Activated CD4-positive, CD25-positive, alpha-beta regulatory T cell (primary cell): ENCODE data around the gene DNM3.

Source experiments
- DNase-seq, 4 experiments: peaks; one replicate each; lab custom pipeline; 2025; lab: John Stamatoyannopoulos, UW

Gene DNM3

DNA sequence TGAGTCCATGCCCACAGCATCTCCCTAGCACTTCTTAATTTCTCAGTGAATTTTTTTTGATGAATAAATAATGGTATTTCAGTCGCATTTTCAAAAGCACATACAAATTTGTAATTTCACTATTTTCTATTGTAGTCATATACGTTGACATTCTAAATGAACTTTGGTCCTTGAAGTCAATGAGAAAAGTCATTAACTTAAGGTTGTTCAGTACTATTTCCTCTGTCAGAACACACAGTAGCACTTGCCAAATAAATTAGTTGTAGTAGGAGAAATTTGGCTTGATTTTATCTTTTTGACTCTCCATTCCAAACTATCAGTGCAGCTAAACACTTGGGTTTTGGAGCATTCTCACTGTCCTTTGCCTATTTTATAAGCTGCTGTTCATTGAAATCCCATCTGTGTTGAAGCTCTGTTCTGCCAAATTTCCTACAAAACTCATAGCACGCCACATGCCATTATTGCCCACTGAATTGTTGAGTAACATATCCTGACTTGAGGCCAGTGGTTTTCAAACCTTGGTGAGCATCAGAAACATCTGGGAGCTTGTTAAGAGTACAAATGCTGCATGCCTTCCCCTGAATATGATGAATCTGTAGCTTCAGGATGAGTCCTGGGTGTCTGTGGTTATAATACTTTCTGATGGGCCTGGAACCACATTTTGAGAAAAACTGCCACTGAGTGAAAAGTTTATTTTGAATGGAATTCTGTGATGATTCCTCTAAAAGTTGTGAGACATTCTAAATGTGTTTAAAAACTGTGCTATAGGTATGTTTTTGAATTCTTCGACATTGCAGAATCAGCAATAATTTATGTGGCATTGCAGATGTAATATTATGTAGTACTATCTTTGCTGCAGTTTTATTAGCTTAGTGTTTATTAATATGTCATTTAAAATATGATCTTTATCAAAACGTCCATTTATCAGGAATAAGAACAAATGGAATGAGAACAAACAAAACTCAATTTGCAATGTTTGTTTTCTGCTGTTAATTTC lies 78.9 kb downstream of the DNM3 start:
- DNase-seq = no peak

DNA sequence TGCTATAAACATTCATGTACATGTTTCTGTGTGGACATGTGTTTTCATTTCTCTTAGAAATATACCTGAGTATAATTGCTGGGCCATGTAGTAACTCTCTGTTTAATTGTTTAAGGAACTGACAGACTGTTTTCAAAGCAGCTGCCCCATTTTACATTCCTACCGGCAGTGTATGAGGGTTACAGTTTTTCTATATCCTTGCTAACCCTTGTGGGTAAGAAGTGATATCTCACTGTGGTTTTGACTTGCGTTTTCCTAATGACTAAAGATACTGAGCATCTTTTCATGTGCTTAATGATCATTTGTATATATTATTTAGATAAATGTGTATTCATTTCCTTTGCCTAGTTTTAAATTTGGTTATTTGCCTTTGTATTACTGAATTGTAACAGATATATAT lies 81.7 kb downstream of the DNM3 start:
- no peak for DNase-seq

DNA sequence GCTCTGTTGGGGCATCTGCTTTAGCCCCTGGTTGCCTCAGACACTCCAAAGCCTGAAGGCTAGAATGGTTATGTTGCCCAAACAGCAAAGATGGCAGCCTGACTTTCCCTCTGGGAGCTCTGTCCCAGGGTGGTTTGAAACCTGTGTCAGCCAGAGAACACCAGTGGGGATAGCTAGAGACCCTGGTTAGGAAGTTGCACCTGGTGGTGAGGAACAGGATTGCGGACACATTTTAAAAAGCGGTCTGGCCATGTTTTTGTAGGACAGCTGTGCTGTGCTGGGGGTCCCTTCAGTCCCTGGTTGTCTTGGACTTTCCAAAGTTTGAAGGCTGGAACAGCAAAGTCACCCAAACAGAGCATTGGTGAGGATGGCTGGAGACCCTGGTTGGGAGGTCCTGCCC lies 87.8 kb downstream of the DNM3 start:
- DNase-seq = no peak

DNA sequence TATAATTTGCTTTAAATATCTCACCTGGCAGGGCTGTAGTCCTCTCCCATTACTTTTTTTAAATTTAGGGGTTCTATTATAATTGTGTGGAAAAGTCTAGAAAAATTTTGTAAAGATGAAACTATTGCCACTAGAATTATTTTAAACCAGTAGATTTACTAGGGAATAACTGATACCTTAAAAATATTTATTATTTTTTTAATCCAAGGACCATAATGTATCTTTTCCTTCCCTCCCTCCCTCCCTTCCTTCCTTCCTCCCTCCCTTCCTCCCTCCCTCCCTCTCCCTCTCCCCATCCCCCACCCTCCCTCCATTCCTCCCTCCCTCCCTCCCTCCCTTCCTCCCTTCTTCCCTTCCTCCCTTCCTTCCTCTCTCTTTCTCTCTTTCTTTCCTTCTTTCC lies 90.5 kb downstream of the DNM3 start:
- DNase-seq = no peak

DNA sequence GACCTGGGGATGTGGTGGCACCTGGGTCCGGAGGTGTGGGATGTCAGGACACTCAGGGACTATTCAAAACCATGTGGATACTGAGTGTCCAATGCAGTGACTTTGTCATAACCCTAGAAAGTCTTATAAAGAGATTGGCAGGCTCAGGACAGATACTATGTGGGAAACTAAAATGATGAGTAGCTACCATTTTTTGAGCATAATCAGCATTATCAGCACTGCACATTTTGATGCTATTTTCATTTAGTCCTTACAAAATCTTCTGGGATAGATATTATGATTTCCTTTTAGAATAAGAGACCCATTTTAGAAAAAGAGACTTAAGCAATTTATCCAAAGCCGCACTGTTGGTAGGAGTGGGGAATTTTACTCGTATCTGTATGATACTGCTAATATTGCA lies 93.4 kb downstream of the DNM3 start:
- no peak for DNase-seq

DNA sequence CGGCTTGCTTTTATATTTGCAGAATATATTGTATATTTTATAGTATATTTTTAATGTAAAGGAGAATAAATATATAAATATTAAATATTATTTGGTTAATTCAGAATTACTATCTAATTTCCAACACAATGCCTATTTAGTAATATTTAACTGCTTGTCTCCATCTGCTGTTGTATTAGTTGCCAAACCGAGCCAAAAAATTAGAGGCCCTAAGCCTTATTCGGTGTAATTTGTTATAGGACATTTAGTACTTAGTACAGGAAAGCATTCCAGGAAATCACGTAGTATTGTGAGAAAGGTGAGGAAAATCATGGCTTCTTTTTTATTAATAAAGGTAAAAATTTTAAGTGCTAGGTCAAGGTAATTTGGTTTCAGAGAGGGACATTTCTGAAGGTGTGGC lies 93.8 kb downstream of the DNM3 start:
- DNase-seq = no peak

DNA sequence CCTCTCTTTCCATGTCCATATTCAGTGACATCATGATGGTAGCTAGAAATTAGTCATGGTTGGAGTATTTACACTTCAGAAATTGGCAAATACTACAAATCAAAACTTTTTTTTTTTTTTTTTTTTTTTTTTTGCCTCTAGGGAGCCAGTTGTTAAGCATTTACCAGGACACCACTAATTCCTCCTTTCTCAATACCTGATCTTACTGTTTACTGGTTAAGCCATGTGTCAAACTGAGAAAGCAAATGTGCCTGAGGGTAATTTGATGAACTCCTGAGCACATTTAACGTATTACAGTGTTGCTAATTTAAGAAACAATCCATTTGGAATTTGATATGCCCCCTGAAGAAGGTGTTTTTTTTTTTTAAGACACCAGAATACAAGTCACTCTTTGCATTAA lies 94.4 kb downstream of the DNM3 start:
- no peak for DNase-seq

DNA sequence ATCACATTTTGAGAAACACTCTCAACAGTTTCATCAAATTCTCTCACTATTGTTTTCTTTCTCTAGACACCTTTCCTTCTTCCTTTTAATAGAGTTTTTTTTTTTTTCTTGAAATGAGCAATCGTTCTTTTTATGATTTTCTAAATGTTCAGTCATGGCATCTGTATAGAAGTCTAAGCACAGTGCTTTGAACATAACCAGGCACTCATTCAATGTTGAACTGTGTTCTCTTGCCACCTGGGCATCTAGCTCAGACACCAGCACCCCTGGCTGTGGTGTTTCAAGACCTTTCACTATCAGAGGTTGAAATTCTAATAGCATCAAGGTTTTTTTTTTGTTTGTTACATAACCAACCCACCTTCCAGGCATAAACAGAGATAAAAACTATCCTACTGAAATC lies 96.6 kb downstream of the DNM3 start:
- DNase-seq = no peak

DNA sequence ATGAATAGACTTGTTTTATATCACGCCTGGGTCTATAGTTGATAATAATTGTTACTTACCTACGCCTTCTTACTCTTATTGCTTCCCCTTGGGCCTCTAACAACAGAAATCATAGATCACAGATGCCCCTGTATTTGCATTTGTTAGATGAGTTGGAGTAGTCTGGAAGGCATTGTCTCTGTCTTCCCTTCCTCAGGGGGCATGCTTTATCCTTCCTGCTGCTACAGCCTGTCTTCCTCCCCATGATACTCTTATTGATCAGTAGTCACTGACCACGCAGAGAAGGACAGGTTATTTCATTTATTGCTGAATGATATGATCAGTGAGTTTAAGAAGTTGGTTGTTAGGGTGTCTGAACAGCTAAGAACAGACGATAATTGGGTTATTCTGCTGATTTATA lies 98.4 kb downstream of the DNM3 start:
- DNase-seq = no peak

DNA sequence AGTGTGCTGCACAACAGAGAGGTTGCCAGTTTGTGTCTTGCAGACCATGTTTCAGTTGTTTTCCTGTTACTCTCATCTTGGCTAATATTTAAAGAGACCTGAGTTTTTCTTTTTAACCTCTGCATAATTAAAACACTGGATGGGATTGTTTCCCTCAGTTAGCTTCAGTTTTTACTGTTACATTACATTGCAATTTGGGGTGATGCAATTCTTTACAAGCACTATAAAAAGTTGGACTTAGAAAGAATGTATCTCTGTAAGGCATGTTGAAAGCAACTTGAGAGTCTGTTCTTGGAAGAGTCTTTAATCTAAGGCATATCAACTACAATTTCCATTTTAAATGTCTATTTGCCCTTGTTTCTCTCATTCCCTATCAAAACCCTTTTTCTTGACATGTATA lies 99.1 kb downstream of the DNM3 start:
- no peak for DNase-seq

DNA sequence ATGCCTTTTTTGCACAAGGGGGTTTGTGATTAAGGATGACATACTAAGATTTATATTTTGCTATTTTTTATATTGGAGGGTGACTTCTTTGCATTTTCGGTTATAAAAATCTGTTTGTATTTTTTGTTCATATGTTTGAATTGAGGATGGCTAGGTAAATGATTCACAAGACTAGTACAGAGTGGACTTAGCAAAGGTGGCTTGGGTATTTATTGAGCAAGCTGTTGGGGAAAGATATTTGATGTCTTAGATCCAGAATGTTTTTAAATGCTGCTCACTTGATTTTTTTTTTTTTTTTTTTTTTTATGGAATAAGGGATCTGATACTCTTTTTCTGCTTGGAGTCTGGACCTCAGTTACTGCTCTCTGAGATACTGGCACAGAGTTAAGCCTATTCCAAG lies 100.6 kb downstream of the DNM3 start:
- no peak for DNase-seq

DNA sequence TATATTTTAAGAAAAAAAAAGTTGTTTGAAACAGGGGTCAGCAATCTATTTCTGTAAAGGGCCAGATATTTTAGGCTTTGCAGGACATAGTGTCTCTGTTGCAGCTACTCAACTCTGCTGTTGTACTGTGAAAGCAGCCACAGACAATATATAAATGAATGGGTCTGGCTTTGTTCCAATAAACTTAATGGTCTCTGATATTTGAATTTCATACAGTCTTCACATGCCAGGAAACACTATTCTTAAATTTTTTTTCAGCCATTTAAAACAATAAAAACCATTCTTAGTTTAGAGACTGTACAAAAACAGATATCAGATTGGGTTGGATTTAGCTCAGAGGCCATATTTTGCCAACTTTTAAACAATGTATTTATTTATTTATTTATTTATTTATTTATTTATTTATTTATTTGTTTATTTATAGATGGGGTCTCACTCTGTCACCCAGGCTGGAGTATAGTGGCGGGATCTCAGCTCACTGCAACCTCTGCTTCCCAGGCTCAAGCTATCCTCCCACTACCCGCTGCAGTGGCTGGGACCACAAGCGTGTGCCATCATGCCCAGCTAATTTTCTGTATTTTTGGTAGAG lies 102.8 kb downstream of the DNM3 start:
- no peak for DNase-seq

DNA sequence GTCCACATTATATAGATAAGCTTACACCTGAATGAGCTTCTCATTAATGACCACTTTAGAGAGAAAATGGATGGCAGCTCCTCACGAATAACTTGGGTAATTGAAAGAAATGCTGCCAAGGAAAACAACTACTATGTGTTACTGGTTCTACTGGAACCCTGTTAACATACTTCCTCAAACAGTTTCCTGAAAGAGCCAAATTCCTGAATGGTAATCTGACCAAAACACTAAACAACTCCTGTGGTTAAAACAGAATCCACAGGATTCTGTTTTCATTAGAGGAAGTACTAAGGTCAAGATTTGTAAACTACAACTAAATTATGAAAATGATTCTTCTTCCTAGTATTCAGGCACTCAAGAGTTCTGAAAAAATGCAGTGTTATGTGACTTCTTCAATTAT lies 107.2 kb downstream of the DNM3 start:
- DNase-seq = no peak

DNA sequence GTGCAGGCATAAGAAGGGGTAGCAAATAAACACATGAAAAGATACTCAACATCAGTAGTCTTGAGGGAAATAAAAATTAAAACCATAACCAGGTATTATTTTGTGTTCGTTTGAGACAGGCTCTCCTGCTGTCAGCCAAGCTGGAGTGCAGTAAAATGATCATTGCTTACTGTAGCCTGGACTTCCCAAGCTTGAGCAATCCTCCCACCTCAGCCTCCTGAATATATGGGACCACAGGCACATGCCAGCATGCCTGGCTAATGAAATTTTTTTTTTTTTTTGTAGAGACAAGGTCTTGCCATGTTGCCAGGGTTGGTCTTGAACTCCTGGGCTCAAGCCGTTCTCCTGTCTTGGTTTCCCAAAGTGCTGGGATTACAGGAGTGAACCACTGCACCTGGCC lies 108.0 kb downstream of the DNM3 start:
- DNase-seq = no peak

DNA sequence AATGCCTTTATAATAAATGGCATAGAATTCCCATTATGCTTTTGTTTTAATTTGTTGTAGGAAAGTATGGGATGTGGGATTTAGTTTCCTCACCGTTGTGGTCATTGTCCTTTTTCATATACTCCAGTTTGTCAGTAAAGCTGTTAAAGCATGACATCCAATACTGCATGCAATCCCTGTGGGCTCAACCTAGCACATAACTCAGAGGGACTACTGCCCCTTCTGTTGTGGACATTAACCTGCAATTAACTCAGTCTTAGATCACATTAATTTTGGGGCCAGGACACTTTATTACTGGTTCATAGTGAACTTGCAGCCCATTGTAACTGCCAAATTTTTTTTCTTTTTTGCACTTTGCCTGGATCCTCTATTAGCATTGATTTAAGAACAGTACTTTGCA lies 112.5 kb downstream of the DNM3 start:
- DNase-seq = no peak

DNA sequence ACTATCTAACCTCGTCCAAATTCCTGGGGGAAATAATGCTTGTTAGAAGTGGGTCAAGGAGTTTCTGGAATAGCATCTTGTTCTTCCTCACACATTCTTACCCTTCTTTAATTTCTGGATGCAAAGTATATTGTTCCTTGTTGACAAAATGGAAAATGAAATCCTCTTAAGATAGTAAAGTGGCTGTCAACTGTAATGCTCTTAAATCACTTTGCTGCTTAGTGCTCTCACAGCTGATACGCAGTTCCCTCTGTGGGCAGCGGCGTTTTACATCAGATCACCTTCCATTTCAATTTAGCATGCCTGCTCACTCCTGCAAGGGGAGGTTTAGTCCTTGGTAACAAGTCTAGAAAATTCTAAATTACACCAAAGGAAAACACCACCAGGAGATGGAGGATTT lies 113.1 kb downstream of the DNM3 start:
- no peak for DNase-seq

DNA sequence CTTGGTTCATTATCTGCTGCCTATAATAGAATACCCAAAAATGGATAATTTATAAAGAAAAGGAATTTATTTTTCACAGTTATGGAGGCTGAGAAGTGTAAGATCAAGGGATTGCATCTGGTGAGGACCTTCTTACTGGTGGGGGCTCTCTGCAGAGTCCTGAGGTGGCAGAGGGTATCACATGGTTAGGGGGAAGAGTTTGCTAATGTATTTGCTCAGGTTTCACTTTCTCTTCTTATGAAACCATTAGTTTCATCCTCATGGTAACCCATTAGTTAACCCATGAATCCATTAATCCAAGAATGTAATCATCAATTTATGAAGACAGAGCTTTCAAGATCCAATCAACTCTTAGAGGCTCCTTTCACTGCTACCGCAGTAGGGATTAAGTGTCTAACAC lies 120.6 kb downstream of the DNM3 start:
- DNase-seq = no peak

DNA sequence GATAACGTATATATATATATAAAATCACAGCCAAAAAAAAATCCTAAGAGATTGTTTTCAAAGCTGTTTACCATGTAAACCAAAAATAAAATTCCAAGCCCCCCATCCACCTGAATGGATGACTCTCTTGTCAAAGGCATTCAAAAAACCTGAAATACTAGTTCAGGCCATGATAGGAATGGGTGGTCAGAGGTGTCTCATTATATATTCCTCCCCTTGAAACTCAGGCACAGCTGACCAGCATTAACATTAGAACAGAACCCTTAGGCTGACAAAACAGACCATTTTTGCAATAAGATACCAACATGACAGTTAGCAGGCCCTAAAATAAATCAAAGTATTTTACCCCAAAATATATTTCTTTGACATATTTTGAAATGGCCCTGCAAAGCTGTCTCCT lies 122.5 kb downstream of the DNM3 start:
- DNase-seq = no peak

DNA sequence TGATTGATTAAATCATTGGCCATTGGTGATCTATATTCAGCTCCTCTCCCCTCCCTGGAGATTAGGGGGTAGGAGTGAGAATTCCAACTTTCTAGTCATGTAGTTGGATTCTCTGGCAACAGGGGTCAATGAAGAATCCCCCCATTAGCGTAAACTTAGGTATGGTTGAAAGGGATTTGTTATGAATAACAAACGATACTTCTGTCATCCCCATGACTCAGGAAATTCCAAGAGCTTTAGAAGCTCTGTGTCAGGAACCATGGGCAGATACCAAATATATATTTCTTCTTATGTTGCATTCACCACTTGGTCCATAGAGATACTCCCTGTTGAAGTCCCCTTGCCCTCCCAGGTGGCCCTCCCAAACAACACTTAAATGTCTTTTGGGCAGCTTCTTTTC lies 124.5 kb downstream of the DNM3 start:
- DNase-seq = no peak

DNA sequence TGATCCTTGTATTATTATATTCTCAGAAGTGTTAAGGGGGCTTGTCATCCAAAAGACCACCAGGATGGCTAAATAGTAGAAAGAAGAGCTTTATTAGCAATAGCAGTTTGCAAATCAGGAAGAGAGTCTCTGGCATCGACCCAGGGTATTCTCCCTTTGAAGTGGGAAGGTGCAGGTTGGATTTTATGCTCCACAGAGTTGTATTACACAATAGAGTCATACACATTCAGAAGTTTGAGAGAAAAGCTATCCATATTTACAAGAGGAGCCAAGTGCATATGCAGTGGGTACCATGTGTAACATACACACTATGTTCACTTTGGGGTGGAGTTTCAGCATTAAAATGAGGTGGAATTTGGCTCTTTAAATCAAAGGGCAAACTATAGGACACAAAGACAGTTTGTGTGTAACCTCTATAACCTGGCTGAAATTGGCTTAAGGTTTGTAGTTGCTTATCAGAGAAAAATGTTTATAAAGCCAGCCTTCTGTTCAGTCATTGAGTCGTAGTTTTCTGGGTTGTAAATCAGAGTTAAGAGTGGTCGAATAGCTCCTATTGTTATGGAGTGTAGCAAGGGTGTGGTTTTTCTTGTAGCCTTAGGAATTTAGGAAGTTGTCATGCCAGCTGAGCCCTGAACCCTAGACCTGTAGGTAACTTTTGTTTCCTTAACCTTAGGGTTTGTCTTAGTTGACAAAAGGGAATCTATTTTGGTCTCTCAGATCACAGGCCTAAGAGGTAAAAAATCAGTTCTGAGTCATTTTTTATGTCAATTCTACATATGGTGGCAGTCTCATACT lies 125.3 kb downstream of the DNM3 start:
- no peak for DNase-seq

DNA sequence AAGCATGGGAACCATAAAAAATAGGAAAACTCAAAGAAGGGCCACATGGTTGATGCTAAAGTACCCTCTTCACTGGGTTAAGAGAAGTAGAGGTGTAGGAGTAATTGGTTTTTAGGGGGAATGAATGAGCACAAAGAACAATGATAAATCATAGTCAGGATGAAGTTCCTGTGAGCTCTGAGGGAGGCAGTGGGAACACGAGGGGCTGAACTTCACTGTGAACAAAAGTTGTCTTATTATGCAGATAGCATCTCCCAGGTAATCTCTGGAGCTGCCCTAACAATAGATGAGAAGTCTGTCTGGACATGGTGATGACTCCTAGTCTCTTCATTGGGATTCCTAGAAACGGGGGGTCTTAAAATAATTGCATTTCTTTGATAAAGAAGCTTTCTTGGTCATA lies 127.9 kb downstream of the DNM3 start:
- no peak for DNase-seq

DNA sequence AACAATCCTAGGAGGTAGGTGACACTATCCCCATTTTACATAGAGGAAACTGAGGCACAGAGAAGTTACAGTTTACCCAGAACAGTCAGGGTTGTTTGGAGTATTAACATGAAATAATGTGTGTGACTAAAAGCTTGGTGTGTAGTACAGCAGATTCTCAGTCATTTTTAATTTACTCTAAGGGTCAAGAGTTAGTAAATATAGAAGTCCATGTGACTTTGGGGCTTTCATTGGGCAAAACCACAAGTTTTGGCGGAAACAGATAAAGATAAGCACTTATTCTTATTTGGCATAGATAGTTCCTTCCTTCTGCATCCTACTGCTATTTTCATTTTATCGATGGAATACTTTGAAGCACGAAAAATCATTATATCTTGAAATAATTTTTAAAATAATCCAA lies 128.5 kb downstream of the DNM3 start:
- no peak for DNase-seq

DNA sequence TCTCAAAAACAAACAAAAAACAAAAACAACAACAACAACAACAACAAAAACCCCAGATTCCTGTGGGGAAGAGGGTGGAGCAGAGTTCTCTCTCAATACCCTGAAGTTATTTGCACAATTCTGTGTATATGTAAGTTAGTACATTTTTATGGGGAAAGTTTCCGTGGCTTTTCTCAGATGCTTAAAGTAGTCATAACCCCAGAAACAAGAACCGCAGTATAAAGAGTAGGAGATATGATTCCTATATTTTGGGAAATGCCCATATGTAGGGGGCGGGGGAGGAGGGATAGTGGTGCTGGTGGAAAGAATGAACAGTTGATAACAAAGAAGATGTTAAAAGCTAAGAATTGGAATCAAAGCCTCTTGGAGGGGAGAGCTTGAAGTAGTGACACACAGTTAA lies 131.5 kb downstream of the DNM3 start:
- DNase-seq = no peak
